GM15510 (cell line): ENCODE data around the gene KRTAP10-1.

Experiments used
- POLR2A ChIP-seq: IDR thresholded peaks from 3 replicates; pipeline ENCODE4 v1.6.1; 2011; ENCODE audit warnings: borderline replicate concordance; ENCODE audit not compliant: insufficient read length; ENCODE audit errors: extremely low read depth

KRTAP10-1 gene

DNA sequence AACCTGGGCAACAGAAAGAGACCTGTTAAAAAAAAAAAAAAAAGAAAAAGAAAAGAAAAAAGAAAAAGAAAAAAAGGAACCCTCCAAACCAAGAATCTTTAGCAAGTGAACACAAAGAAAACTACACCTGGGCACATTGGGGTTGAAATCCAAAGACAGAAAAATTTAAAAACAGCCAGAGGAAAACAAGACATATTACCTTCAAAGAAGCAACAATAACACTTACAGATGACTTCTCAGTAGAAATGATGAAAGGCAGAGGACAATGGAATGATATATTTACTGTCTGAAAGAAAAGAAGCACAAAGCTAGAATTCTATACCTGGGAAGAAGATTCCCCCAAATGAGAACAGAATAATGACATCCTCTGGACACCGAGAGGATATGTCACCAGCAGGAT is 2.7 kb upstream of the KRTAP10-1 start:
- TF ChIP-seq POLR2A: no peak

DNA sequence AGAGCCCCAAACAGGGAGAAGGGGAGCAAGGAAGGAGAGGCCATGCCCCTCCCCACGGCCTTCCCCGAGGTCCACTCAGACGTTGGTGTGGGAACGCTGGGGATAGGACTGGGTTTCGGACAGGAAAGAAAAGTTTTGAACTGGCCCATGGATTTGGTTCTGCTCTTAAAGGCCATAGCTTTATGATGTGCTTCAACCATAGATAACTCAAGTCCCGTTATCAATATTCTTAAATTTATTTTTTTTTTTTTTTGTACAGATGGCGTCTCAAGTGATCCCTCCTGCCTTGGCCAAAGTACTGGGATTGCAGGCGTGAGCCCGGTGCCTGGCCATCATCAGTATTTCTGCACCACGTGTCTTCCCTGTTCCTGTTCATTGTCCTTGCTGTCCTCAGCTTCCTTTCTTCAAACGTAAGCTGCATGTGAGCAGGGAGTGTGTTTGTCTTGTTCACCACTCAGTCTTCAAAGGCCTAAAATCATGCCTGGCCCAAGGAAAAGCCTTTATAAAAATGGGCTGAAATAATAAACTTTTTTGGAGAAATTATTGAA is 820 bp upstream of the KRTAP10-1 start:
- TF ChIP-seq POLR2A: no peak

DNA sequence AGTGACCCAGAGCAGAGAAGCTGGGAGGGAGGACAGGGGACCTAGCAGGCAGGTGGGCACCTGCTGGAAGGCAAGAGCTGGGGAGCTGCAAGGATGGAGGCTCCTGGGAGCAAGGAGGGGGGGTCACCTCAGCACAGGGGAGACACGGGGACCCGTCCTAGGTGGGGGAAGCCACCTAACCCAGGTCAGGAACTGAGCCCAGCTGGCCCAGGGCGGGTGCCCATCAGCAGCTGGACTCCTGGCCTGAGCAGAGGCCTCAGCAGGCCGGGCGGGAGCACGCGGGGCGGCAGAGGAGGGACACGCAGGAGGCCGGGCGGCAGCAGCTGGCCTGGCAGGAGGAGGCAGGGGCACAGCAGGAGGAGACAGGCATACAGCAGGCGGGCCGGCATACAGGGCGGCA is 949 bp downstream of the KRTAP10-1 start:
- no peak for TF ChIP-seq POLR2A

DNA sequence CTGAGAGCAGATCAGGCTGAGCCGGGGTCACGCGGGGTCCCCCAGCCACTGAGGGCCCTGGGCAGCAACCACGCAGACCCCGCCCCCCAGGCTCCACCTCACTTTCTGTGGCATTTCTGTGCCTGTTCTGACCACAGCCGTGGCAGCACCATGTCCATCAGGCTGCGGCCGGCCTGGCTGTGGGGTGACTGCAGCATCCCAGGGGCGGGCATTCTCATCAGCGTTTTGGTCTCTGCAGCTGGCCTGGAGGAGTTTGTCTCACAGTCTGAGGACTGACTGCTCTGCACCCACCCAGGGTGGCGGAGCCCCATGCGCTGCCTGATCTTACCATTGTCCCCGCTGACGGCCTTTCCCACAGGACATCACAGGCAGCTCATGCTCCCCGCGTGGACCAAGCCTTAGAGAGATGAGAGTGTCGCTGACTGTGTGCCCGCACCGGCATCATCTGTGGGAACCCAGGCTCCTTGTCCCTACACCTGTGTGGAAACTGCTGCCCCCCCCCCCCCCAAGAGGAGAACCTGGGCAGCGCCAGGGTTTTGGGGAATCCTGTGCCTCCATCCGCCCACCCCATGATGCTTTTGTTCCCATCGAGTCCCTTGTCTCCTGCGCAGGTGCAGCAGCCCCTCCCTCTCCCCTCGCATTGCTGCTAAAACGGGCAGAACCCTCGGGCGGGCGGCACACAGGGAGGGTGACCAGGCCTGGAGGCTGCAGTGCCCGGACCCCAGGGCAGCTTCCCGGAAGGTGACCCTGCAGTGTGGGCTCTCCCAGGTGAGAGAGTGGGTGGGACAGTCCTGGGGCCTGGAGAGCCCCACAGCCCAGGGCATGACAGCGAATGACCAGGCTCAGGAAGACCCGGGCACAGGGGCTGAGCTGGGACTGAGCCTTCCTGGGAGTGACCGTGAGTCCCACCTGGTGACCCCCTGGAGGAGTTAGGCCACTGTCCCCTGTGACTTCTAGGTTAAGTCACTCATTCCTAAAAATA is 1.8 kb downstream of the KRTAP10-1 start:
- TF ChIP-seq POLR2A: no peak

DNA sequence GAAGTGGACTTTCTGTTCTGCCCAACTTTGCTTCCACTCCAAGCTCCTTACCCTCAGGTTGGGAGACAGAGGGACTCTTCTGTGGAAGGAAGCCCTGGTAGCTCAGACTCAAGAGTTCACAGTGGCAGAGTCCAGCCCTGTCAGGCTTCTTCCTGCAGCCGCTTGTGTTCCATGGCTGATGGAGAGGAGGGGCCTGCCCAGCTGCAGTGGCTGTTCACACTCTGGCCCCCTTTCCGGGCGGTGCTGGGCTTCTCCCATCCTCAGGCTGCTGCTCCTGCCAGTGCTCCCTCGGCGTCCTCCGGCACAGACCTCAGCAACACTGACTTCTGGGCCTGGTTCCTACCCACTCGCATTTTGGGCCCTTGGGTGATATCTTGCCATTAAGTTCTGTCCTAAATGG is 4.0 kb downstream of the KRTAP10-1 start:
- TF ChIP-seq POLR2A: no peak

DNA sequence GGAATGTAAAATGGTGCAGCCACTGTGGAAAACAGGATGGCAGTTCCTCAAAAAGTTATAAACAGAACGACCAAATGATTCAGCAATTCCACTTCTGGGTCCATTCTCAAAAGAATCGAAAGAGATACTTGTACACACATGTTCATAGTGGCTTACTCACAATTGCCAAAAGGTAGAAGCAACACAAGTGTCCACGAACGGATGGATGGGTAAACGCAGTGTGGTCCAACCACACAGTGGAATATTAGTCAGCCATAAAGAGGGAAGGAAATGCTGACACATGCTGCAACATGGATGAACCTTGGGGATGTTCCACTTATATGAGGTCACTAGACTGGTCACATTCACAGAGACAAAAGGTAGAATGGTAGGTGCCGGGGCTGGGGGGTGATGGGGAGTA is 5.3 kb downstream of the KRTAP10-1 start:
- no peak for TF ChIP-seq POLR2A

DNA sequence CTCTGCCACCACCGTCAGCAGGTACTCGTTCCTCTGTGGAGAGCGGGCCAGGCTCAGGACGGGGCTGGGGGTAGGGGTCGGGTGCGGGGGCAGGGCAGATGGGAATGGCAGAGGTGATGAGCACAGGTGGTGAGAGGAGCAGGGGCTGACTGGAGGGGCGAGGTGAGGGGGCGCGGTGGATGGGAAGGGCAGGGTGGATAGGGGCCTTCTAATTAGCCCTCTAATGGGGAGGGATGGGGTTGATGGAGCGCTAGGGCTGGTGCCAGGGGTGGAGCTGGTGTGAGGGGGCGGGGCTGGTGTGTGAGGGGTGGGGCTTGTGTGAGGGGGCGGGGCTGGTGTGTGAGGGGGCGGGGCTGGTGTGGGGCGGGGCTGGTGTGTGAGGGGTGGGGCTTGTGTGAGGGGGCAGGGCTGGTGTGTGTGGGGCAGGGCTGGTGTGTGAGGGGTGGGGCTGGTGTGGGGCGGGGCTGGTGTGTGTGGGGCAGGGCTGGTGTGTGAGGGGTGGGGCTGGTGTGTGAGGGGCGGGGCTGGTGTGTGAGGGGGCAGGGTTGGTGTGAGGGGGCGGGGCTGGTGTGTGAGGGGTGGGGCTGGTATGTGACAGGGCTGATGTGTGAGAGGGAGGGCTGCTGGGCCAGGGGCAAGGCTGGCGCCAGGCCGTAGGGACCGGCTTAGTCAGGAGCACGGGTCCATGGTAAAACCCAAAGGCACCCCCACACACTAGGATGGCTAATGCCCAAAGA is 5.9 kb downstream of the KRTAP10-1 start:
- no peak for TF ChIP-seq POLR2A

DNA sequence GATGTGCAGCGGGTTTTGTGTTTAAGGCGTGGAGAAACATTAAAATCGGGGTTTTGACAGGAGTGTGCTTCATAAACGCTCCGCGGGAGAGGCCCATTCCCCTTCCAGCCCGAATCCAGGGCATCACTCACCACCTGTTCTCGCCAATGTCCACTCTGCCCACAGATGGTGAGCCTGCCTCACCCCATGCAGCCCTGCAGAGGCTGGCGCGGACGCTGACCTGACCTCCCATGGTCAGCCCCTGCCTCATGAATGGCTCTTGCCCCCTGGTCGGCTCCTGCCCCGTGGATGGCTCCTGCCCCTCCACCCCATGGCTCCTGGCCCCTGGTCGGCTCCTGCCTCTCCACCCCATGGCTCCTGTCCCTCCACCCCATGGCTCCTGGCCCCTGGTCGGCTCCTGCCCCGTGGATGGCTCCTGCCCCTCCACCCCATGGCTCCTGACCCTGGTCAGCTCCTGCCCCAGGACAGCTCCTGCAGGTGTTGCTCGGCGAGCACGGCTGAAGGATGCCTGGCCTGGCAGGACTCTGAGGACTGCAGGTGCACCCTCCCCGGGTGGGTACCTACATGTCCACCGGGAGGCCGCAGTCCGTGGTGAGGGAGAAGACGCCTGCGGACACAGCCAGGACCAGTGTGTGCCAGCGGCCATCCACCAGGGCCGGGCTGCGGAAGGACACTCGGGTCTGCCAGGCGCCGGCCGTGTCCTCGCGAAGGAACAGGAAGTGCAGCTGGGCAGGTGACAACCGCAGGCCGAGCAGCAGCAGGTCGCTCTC is 6.7 kb downstream of the KRTAP10-1 start:
- no peak for TF ChIP-seq POLR2A

DNA sequence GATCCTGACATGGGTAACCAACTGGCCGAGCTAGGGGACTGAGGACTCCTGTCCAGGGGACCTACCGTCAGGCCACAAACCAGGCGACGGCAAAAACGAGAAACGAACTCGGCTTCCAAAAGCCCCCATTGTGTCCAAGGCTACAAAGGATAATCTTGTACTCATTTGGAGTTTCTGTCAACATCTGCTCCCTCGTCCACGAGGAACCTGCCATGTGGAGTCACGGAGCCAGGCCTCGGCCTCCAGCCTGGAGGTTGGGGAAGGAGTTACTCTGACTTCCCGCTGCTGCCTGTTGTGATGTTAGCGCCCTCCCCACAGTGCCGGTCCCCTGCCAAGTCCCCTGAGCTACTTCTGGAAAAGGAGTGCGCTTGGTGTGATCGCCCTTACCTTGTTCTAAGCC is 7.3 kb downstream of the KRTAP10-1 start:
- TF ChIP-seq POLR2A: no peak

DNA sequence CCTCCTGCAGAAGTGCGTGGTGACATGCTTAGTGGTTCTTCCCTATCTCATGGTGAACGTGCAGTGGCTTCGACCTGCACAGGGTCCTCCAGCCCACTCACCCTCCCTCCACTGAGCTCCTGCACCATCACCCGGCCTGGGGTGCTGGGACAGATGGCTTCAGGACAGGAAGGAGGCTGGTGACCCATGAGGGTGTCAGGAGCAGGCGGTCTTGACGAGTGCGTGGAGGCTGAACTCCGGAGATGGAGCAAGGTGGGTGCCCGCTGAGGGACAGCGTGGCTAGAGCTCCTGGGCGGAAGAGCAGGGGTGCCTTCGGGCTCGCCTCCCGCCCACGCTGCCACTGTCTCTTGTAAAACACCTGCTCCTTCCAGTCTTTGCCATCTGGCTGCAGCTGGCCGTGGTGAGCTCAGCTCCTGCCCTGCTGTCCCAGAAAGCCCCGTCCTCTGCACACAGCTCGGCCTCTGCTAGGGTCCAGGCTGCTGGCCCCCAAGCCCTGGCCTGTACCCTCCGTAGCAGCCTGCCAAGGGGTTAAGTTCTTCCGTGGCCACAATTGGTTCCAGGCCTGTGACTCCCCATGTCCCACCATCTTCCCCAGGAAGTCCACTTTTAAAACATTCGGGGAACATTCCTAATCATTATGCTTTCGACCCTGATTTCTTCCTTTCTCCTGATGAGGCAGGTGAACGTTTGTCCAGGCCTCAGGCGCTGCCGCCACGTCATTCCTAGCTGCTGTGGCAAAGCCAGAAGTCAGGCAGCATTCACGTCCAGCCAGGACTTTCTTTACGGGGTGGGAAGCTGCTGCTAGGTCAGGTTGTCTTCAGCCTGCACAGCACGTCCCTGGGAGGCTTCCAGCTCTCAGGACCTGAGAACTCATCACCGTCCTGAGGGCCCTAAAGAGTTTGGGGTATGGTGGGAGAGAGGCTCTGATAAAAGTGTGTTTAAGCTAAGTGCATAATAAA is 8.1 kb downstream of the KRTAP10-1 start:
- no peak for TF ChIP-seq POLR2A

DNA sequence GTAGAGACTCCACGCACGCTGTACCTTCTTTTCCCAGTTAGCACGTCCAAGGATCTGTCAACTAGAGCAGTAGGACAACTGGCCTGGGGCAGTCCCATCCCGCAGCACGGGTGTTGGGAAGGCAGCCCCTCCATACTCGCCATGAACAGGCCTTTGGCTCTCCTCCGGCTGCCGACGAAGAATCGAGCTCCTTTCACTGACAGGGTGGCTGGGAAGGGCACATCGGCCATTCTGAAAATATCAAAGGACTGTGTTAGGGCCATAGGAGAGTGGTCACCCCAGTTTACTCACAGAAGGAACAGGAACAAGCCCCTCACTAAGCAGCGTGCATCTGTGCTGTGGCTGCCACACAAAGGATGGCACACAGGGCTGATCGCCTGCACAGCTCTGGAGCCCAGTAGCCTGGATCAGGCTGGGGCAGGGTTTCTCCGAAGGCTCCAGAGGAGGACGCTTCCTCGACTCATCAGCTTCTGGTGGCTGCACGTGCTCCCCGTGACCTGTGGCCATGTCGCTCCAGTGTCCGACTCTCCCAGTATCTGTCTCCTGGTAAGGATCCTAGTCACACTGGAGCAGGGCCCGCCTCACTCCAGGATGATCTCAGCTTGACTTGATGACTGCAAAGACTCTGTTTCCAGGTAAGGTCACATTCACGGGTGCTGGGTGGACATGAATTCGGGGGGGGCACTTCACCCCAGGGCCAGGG is 8.9 kb downstream of the KRTAP10-1 start:
- TF ChIP-seq POLR2A: no peak

DNA sequence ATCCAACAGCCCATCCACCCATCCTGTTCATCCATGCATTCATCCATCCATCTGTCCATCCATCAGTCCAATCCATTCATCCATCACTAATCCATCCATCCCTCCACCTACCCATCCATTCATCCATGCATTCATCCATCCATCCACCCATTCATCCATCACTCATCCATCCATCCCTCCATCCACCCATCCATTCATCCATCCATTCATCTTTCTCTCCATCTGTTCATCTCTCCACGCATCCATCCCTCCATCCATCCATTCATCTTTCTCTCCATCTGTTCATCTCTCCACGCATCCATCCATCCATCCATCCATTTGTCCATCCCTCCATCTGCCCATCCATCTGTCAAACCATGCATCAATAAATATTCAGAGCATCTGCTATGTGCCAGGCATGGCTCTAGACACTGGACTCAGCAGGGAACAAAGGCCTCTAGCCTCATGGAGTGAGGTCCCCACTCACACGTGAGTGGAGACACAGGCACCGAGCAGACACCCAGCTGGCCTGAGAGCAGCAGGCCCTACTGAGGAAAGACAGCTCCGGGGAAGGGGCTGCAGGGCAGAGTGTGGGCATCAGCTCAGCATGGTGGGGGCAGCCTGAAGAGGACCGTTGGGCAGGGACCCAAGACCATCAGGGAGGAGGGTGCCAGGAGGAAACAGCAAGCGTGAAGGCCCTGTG is 9.6 kb downstream of the KRTAP10-1 start:
- no peak for TF ChIP-seq POLR2A

DNA sequence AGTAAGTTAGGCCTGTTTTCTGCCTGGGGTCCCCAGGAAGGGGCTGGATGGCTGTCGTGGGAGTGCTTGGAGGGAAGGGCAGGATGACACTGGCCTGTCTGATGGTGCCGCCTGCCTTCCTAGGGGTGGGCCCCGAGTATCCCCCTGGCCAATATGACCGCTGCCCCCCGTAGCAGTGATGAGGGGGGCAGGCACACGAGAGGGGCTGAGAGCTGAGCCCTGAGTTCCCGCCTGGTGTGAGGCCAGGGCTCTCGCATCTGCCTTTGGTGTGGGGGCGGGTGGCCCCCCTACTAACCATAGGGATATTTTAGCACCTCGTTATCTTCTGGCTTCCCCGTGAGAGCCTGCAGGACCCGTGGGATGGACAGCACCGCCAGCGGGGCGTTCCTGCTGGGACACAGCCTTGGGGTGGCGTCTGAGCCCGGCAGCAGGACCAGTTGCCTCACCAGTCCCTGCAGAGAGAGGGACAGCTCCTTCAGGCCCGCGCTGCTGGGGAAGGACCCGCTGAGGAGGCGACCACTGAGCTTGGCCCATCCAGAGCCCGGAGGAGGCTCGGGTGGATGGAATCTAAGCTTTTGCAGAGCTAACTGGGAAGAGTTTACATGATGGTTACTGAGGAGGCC is 10.4 kb downstream of the KRTAP10-1 start:
- no peak for TF ChIP-seq POLR2A

DNA sequence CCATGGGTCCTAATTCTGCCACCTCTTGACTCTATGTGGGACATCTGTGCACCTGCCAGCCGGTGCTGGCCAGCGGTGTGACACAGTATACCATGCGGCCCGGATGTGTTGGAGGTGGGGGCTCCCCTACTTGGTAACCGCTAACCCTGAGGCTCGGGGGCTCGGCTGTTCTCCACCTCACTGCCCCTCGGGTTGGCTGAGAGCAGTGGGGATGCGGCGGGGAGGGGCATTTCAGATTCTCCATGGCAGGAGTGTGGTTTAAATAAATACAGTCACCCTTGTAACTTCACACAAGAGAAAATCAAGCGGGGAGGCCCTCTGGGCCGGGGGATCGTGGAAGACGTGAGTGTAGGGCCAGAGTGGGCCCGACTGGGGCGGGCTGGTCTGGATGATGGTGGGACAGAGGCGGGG is 11.0 kb downstream of the KRTAP10-1 start:
- no peak for TF ChIP-seq POLR2A
